Measurements from ENCODE around the gene PAM. TPM values are rescaled to one million over a fixed set of nuclear protein-coding genes. Genes with fewer than 3 reads are reported as not detected.

Gene PAM
- total RNA-seq, 4 donors from 2014 or later, result 132 to 224 (median 184) TPM

- Histone ChIP-seq H3K27ac (no peak overlapping the region), H3K4me1 (peaks cover 0 to 9% (median 0%) of the 10 kb centered on the region in 4 donors), H3K27me3 (no peaks in the 10 kb centered on the region), H3K36me3 (no peaks in the 10 kb centered on the region), H3K4me3 (no peak overlapping the region), H3K9me3 (no peaks in the 10 kb centered on the region)
- 86 to 91% methylated on average over 5 of the region's 5 CpGs for WGBS, 2 donors
- DNase-seq (ENCODE audit: low spot score in 2 of 2), result no peak
- no peak for TF ChIP-seq POLR2A (IDR thresholded peaks at IDR 0.05)
- no peak for TF ChIP-seq EP300 (IDR thresholded peaks at IDR 0.05)
- TF ChIP-seq CTCF (IDR thresholded peaks at IDR 0.05), result no peak
Observed at GRCh38 chr5:102818934-102819333, 63.8 kb downstream of the PAM start.

DNA sequence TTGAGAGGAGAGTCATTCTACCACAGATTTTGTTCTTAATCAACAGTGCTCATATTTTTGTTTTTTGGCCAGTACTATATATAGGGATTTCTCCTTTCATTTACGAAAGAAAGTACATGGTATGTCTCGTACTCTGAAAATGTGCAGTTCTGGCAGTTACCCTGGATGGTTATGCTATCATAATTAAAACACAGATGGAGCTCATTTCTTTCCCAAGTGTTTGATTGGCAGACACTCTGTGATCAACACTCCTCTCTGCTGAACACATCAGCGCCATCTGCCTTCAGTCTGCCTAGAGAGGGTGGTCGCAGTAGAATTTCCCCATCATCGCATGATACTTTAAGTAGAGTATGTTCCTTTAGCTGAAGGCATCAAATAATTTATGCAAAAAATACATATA, 64.5 kb downstream of the PAM start:
- WGBS, 2 donors, result 79 to 89% methylated on average over 5 of the region's 5 CpGs
- no peak for TF ChIP-seq POLR2A (IDR thresholded peaks at IDR 0.05)
- TF ChIP-seq EP300 (IDR thresholded peaks at IDR 0.05), result no peak
- no peak for TF ChIP-seq CTCF (IDR thresholded peaks at IDR 0.05)
- no peaks in the 10 kb centered on the region for H3K27me3 ChIP-seq

DNA sequence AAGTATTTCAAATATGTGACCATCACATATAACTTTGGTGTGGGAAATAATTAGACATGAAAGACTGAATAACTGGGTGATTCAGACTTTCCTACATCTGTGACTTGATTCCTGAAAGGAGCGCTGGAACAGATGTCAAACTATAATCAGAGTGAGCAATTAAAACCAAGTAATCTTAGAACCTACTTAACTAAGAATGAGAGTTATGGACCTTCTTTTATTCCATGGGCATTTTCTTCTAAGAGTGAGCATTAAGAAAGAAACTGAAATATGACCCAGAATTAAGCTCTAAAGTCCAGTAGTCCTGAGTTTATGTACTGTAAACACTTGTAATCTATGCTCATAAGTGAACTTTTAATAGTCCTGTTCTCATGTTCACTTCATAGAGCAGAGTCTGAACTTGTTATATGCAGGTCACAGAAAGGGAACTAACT, 68.4 kb downstream of the PAM start:
- no peaks in the 10 kb centered on the region for H3K36me3 ChIP-seq
- WGBS, 2 donors, result 72 to 75% methylated on average over 1 of the region's 1 CpG
- TF ChIP-seq POLR2A (IDR thresholded peaks at IDR 0.05) (no peak), EP300 (IDR thresholded peaks at IDR 0.05) (no peak), CTCF (IDR thresholded peaks at IDR 0.05) (no peak)
- DNase-seq (ENCODE audit: low spot score in 2 of 2), result no peak
- H3K4me1 ChIP-seq, result no peaks in the 10 kb centered on the region
- no peak overlapping the region for H3K27ac ChIP-seq
- H3K9me3 ChIP-seq, result no peaks in the 10 kb centered on the region
- H3K4me3 ChIP-seq, result no peak overlapping the region
- no peaks in the 10 kb centered on the region for H3K27me3 ChIP-seq

More for the DNA sequence above, 64.5 kb downstream of the PAM start:
- Histone ChIP-seq H3K4me3 (no peak overlapping the region), H3K36me3 (no peaks in the 10 kb centered on the region), H3K4me1 (peaks cover 0 to 9% (median 0%) of the 10 kb centered on the region in 4 donors), H3K9me3 (no peaks in the 10 kb centered on the region), H3K27ac (no peak overlapping the region)
- DNase-seq (ENCODE audit: low spot score in 2 of 2), result no peak

GRCh38 chr5:102826629-102827028, 71.5 kb downstream of the PAM start:
- H3K4me1 ChIP-seq, result no peaks in the 10 kb centered on the region
- no peaks in the 10 kb centered on the region for H3K27me3 ChIP-seq
- no peaks in the 10 kb centered on the region for H3K36me3 ChIP-seq
- H3K9me3 ChIP-seq, result no peaks in the 10 kb centered on the region
- no peak overlapping the region for H3K4me3 ChIP-seq
- DNase-seq (ENCODE audit: low spot score in 2 of 2), result no peak
- TF ChIP-seq CTCF (IDR thresholded peaks at IDR 0.05) (no peak), EP300 (IDR thresholded peaks at IDR 0.05) (no peak), POLR2A (IDR thresholded peaks at IDR 0.05) (no peak)
- H3K27ac ChIP-seq, result no peak overlapping the region

- no peak overlapping the region for H3K4me3 ChIP-seq
- no peaks in the 10 kb centered on the region for H3K36me3 ChIP-seq
- no peak overlapping the region for H3K27ac ChIP-seq
- no peaks in the 10 kb centered on the region for H3K27me3 ChIP-seq
- H3K9me3 ChIP-seq, result no peaks in the 10 kb centered on the region
- WGBS, 2 donors, result 88 to 92% methylated on average over 2 of the region's 2 CpGs
- TF ChIP-seq POLR2A (IDR thresholded peaks at IDR 0.05) (no peak), CTCF (IDR thresholded peaks at IDR 0.05) (no peak), EP300 (IDR thresholded peaks at IDR 0.05) (no peak)
- no peak for DNase-seq (ENCODE audit: low spot score in 2 of 2)
- peaks cover 0 to 7% (median 0%) of the 10 kb centered on the region in 4 donors for H3K4me1 ChIP-seq
Observed at GRCh38 chr5:102830241-102830640, 75.1 kb downstream of the PAM start.
